K562 (cell line): ENCODE data around the gene SPATA31C1. TPM values are rescaled to one million over a fixed set of nuclear protein-coding genes. Genes with fewer than 3 reads are reported as not detected.

Source experiments
- ATAC-seq: fragments of 200-7000 bp; cut with Tn5 transposase; 3 replicates; pipeline ENCODE4 v1.9.1; 2020; ENCODE audit warnings: moderate library complexity
- BruUV-seq: library from RNA; stranded (reverse); fragments of 400-500 nt; replicated peaks from 2 replicates; lab custom pipeline; 2021; lab: Mats Ljungman, UMichigan
- CTCF ChIA-PET: fragments of 300-600 bp; formaldehyde crosslinking; extraction: SDS; loops from one replicate; lab custom pipeline; 2021; ENCODE audit warnings: low intra/inter-chr PET ratio; lab: Yijun Ruan, JAX
- POLR2A ChIA-PET: fragments of 300-600, 350-650 bp; sonication (Branson Sonifier 250); formaldehyde crosslinking; extraction: SDS; loops from one replicate; lab custom pipeline; 2021; ENCODE audit warnings: antibody characterized with exemption, inconsistent platforms; lab: Yijun Ruan, JAX
- DNase-seq, 4 experiments: peaks; one replicate each; pipeline versions ENCODE4 v3.0.0 to v3.0.0-alpha.2; 2011 to 2018; ENCODE audit warnings: low spot score in 3 of 4, mixed read lengths in 3 of 4; ENCODE audit errors: extremely low read depth in 1 of 4
- FAIRE-seq: peaks from 2 replicates; lab custom pipeline; 2011; peaks lifted over from hg19 to GRCh38; lab: Jason Lieb, UNC
- H2AFZ ChIP-seq: 2 replicates; pipeline ENCODE4 v1.6.0; 2011; ENCODE audit warnings: low read depth, low read length, control low read depth, inconsistent platforms
- H3K27ac ChIP-seq: fragments of 200-600 bp; 3 replicates; pipeline ENCODE4 v1.8.0; 2011; ENCODE audit warnings: low read depth, mild to moderate bottlenecking, control low read depth, inconsistent platforms, low read length, moderate library complexity, mixed read lengths; ENCODE audit errors: extremely low read depth
- H3K27me3 ChIP-seq, 2 experiments: fragments of 300-600 bp in 1 of 2; 2 replicates in 1 of 2; 3 replicates in 1 of 2; pipeline versions ENCODE4 v1.6.0 to v1.8.0; 2011; ENCODE audit warnings: inconsistent platforms in 2 of 2, low read length in 2 of 2, mild to moderate bottlenecking in 1 of 2, mixed read lengths in 1 of 2, moderate library complexity in 1 of 2; ENCODE audit not compliant: control insufficient read depth in 2 of 2, insufficient read depth in 2 of 2
- H3K36me3 ChIP-seq: fragments of 300-600 bp; 3 replicates; pipeline ENCODE4 v1.8.0; 2011; ENCODE audit warnings: mild to moderate bottlenecking, low read length, inconsistent platforms; ENCODE audit not compliant: control insufficient read depth, insufficient read depth
- H3K4me1 ChIP-seq, 2 experiments: fragments of 200-600 bp in 1 of 2; replicated peaks in 1 of 2; 2 replicates in 1 of 2; 3 replicates in 1 of 2; pipeline versions ENCODE4 v1.5.1 to v1.8.0; 2011; ENCODE audit warnings: inconsistent platforms in 2 of 2, low read length in 2 of 2, mild to moderate bottlenecking in 1 of 2, mixed read lengths in 1 of 2, moderate library complexity in 1 of 2; ENCODE audit not compliant: control insufficient read depth in 2 of 2, insufficient read depth in 2 of 2
- H3K4me2 ChIP-seq: 2 replicates; pipeline ENCODE4 v1.6.1; 2011; ENCODE audit warnings: low read length, control low read depth, inconsistent platforms, mixed read lengths; ENCODE audit not compliant: insufficient read depth
- H3K4me3 ChIP-seq: fragments of 200-600 bp; sonication (generic), shearing (Covaris generic); 2 replicates; pipeline ENCODE4 v1.5.1; 2016; ENCODE audit warnings: control low read depth, inconsistent platforms
- H3K79me2 ChIP-seq: fragments of 200-600 bp; 3 replicates; pipeline ENCODE4 v1.8.0; 2011; ENCODE audit warnings: low read length, inconsistent platforms; ENCODE audit not compliant: control insufficient read depth, insufficient read depth
- H3K9ac ChIP-seq, 2 experiments: 2 replicates each; pipeline versions ENCODE4 v1.6.0 to v1.6.1; 2011; ENCODE audit warnings: low read depth in 2 of 2, low read length in 2 of 2, control low read depth in 1 of 2, inconsistent platforms in 1 of 2, mild to moderate bottlenecking in 1 of 2, mixed read lengths in 1 of 2; ENCODE audit not compliant: insufficient read depth in 1 of 2
- H3K9me1 ChIP-seq: one replicate; pipeline ENCODE4 v1.6.0; 2011; ENCODE audit warnings: inconsistent platforms, mild to moderate bottlenecking, low read length, moderate library complexity; ENCODE audit not compliant: control insufficient read depth, insufficient read depth
- H3K9me3 ChIP-seq: replicated peaks from 2 replicates; pipeline ENCODE4 v1.5.1; 2011; ENCODE audit warnings: low read depth, low read length, inconsistent platforms; ENCODE audit not compliant: control insufficient read depth, insufficient read depth
- H4K20me1 ChIP-seq: replicated peaks from 2 replicates; pipeline ENCODE4 v1.6.1; 2011; ENCODE audit warnings: low read length, inconsistent platforms, mixed read lengths; ENCODE audit not compliant: control insufficient read depth, insufficient read depth
- NCOA2 ChIP-seq, 2 experiments: fragments of 450-650 bp; IDR thresholded peaks; 2 replicates each; pipeline ENCODE4 v1.6.1; 2018; ENCODE audit warnings: mild to moderate bottlenecking in 2 of 2, moderate library complexity in 1 of 2; ENCODE audit not compliant: partially characterized antibody in 2 of 2
- PURB ChIP-seq: sonication (generic); formaldehyde crosslinking; IDR thresholded peaks from 2 replicates; pipeline ENCODE4 v1.9.0; 2021; ENCODE audit warnings: low read depth, mild to moderate bottlenecking, missing genetic modification reagents
- RBM34 ChIP-seq: fragments of 200-400 bp; formaldehyde crosslinking; IDR thresholded peaks from 2 replicates; pipeline ENCODE4 v1.6.1; 2018; ENCODE audit warnings: low read length, borderline replicate concordance; ENCODE audit not compliant: insufficient read depth
- U2AF1 ChIP-seq: fragments of 200-400 bp; formaldehyde crosslinking; optimal IDR thresholded peaks from 2 replicates; pipeline ENCODE3; 2017; ENCODE audit warnings: mild to moderate bottlenecking, low read depth, low read length, moderate library complexity
- YY1 ChIP-seq, 3 experiments: IDR thresholded peaks; 2 replicates each; pipeline ENCODE4 v1.6.1; 2011; ENCODE audit warnings: low read length in 2 of 3, mild to moderate bottlenecking in 2 of 3, moderate library complexity in 2 of 3, borderline replicate concordance in 1 of 3, control low read depth in 1 of 3, low read depth in 1 of 3; ENCODE audit not compliant: insufficient read depth in 3 of 3, insufficient replicate concordance in 2 of 3, control insufficient read depth in 1 of 3, insufficient read length in 1 of 3; ENCODE audit errors: extremely low read depth in 1 of 3
- ZNF717 ChIP-seq: fragments of 250-450 bp; sonication (Bioruptor Pico); IDR thresholded peaks from 2 replicates; pipeline ENCODE4 v1.5.0; 2021
- WGBS: fragments of 100-300 bp; shearing (Covaris generic); methylation state at CpG from one replicate; pipeline ENCODE4 v1.1.6; 2016; ENCODE audit warnings: low coverage, mixed read lengths; ENCODE audit not compliant: insufficient coverage; ENCODE audit errors: missing lambda C conversion rate; 5-methylcytosine and 5-hydroxymethylcytosine counted together
- in situ Hi-C: fragments of 300-500 bp; cut with MboI; formaldehyde crosslinking; loops from 4 replicates; pipeline ENCODE4 v1.15.0; 2018; ENCODE audit warnings: inconsistent platforms, mixed read lengths
- intact Hi-C: fragments of 100-400 bp; cut with micrococcal nuclease; formaldehyde crosslinking; loops from 2 replicates; pipeline ENCODE4 v1.14.2; 2022
- polyA plus RNA-seq, 8 experiments: library from polyadenylated mRNA; depleted of rRNA in 4 of 8; stranded (reverse) in 5 of 8; unstranded in 3 of 8; fragments of >200 nt; fragmentation: Nextera tagmentation in 2 of 8; fragmentation: Illumina TruSeq in 1 of 8; extraction: Ambion mirVana in 2 of 8; extraction: Trizol in 1 of 8; gene quantifications; 2 replicates each; pipeline versions ENCODE4 v1.2.1 to v1.2.3, GENCODE V29; 2011 to 2014; ENCODE audit warnings: inconsistent platforms in 1 of 8, missing spikeins in 1 of 8
- total RNA-seq, 7 experiments: library from RNA; depleted of rRNA in 6 of 7; stranded (reverse); fragments of >200 nt in 6 of 7; fragmentation: Illumina TruSeq in 2 of 7; extraction: Trizol in 2 of 7; gene quantifications; 2 replicates each; pipeline versions ENCODE4 v1.2.1 to v1.2.3, GENCODE V29; 2011 to 2021; ENCODE audit warnings: low replicate concordance in 1 of 7

Gene SPATA31C1
- total and polyA plus RNA-seq, 9 of the 15 experiments (the other 6 are each of a cell fraction or from before 2014, with no cell fraction given), result 0.03 to 0.15 (median 0.05) TPM; not detected in 3

- TF ChIP-seq ZNF717 (CRISPR knock-in tag) (no peak), YY1 (IDR thresholded peaks at IDR 0.05; ENCODE audit: borderline replicate concordance in 1 of 3, control insufficient read depth in 1 of 3, extremely low read depth in 1 of 3, insufficient read depth in 3 of 3, insufficient read length in 1 of 3, insufficient replicate concordance in 2 of 3, low read depth in 1 of 3, low read length in 2 of 3) (no peak), NCOA2 (IDR thresholded peaks at IDR 0.05; ENCODE audit: partially characterized antibody in 2 of 2) (no peak), RBM34 (no peak)
Measured at GRCh38 chr9:87968155-87968554, 50.4 kb downstream of the SPATA31C1 start (continued).

GRCh38 chr9:87970602-87971001 lies 52.8 kb downstream of the SPATA31C1 start:
- Histone ChIP-seq H3K9me3 (no peaks in the 10 kb centered on the region), H3K4me3 (no peak overlapping the region), H3K9ac (no peak overlapping the region), H3K27ac (no peak overlapping the region), H3K9me1 (no peaks in the 10 kb centered on the region), H3K4me1 (peaks cover 0 to 14% of the 10 kb centered on the region in 2 experiments; a peak in 3 of 5 replicates), H3K4me2 (no peak overlapping the region), H2AFZ (no peak overlapping the region), H4K20me1 (no peaks in the 10 kb centered on the region), H3K36me3 (no peaks in the 10 kb centered on the region), H3K27me3 (no peaks in the 10 kb centered on the region), H3K79me2 (no peaks in the 10 kb centered on the region)
- in situ Hi-C loops, result loop anchor here (25.0 kb wide), 2 partner anchors 592 to 1042 kb away; no protein-coding TSS in a partner anchor
- no peak for ATAC-seq
- BruUV-seq, result no TSS peak
- DNase-seq, result no peak
- CTCF ChIA-PET, result no interaction called here
- FAIRE-seq, result no peak
- WGBS, result 5% methylated on average over 8 of the region's 10 CpGs
- TF ChIP-seq U2AF1 (no peak), PURB (no peak)
- intact Hi-C loops, result no loop called here
- POLR2A ChIA-PET, result interaction anchor here (0.6 to 1.2 kb wide), 2 partner anchors 10 to 406 kb away, joined by 3 to 6 read pairs; no protein-coding TSS in a partner anchor
